Measurements from ENCODE around the gene TMEM52.

GRCh38 chr1:1880617-1881312 lies 38.3 kb downstream of the TMEM52 start:
- TF ChIP-seq SP1 (IDR thresholded peaks at IDR 0.05) (no peak), FOXA1 (IDR thresholded peaks at IDR 0.05) (no peak), ELF4 (IDR thresholded peaks at IDR 0.05) (no peak), BHLHE40 (IDR thresholded peaks at IDR 0.05; ENCODE audit: borderline replicate concordance) (no peak), ARNT (IDR thresholded peaks at IDR 0.05) (no peak), FOXM1 (IDR thresholded peaks at IDR 0.05; ENCODE audit: borderline replicate concordance) (no peak), CTBP1 (IDR thresholded peaks at IDR 0.05; ENCODE audit: borderline replicate concordance) (no peak), TARDBP (IDR thresholded peaks at IDR 0.05) (no peak), NFRKB (IDR thresholded peaks at IDR 0.05) (no peak)
- TF ChIP-seq, protein P1, sequence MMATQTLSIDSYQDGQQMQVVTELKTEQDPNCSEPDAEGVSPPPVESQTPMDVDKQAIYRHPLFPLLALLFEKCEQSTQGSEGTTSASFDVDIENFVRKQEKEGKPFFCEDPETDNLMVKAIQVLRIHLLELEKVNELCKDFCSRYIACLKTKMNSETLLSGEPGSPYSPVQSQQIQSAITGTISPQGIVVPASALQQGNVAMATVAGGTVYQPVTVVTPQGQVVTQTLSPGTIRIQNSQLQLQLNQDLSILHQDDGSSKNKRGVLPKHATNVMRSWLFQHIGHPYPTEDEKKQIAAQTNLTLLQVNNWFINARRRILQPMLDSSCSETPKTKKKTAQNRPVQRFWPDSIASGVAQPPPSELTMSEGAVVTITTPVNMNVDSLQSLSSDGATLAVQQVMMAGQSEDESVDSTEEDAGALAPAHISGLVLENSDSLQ (IDR thresholded peaks at IDR 0.05) = no peak

Measured in HEK293T (cell line).